ENCODE data around the gene GLYR1. TPM values are rescaled to one million over a fixed set of nuclear protein-coding genes. Genes with fewer than 3 reads are reported as not detected.

The GLYR1 gene
- total RNA-seq, 1 donor from 2014 or later = 42.7 TPM

GRCh38 chr16:4795828-4796572, 51.1 kb downstream of the GLYR1 start:
- Histone ChIP-seq H3K27me3 (ENCODE audit: control insufficient read depth, insufficient read depth, low read length) (no peaks in the 10 kb centered on the region), H3K4me3 (ENCODE audit: low read depth, low read length) (no peak overlapping the region), H3K36me3 (ENCODE audit: control insufficient read depth, insufficient read depth, low read length) (peaks cover 1% of the 10 kb centered on the region)
- no peak for TF ChIP-seq CTCF (IDR thresholded peaks at IDR 0.05; ENCODE audit: insufficient read depth, low read length, poor library complexity, severe bottlenecking)
- no peak for DNase-seq (ENCODE audit: low read depth)

- H3K27me3 ChIP-seq (ENCODE audit: control insufficient read depth, insufficient read depth, low read length) = no peaks in the 10 kb centered on the region
- no peak for TF ChIP-seq CTCF (IDR thresholded peaks at IDR 0.05; ENCODE audit: insufficient read depth, low read length, poor library complexity, severe bottlenecking)
- H3K4me3 ChIP-seq (ENCODE audit: low read depth, low read length) = no peak within 1 kb of the TSS
- no peak for DNase-seq (ENCODE audit: low read depth)
- H3K36me3 ChIP-seq (ENCODE audit: control insufficient read depth, insufficient read depth, low read length) = no peaks in the 10 kb centered on the region
Measured at GRCh38 chr16:4795181-4795827, 51.8 kb downstream of the GLYR1 start, which contains the start of gene SMIM22. SMIM22 (plus strand) TSS chr16:4795369; CDS start chr16:4795735, 366 bp downstream.

GRCh38 chr16:4792951-4793513, 54.1 kb downstream of the GLYR1 start:
- no peak for TF ChIP-seq CTCF (IDR thresholded peaks at IDR 0.05; ENCODE audit: insufficient read depth, low read length, poor library complexity, severe bottlenecking)
- DNase-seq (ENCODE audit: low read depth) = no peak

GRCh38 chr16:4790871-4791270, 56.2 kb downstream of the GLYR1 start:
- Histone ChIP-seq H3K36me3 (ENCODE audit: control insufficient read depth, insufficient read depth, low read length) (no peaks in the 10 kb centered on the region), H3K4me3 (ENCODE audit: low read depth, low read length) (no peak overlapping the region), H3K27me3 (ENCODE audit: control insufficient read depth, insufficient read depth, low read length) (no peaks in the 10 kb centered on the region)
- TF ChIP-seq CTCF (IDR thresholded peaks at IDR 0.05; ENCODE audit: insufficient read depth, low read length, poor library complexity, severe bottlenecking) = no peak
- DNase-seq (ENCODE audit: low read depth) = no peak

More at GRCh38 chr16:4792951-4793513, 54.1 kb downstream of the GLYR1 start:
- Histone ChIP-seq H3K36me3 (ENCODE audit: control insufficient read depth, insufficient read depth, low read length) (no peaks in the 10 kb centered on the region), H3K27me3 (ENCODE audit: control insufficient read depth, insufficient read depth, low read length) (no peaks in the 10 kb centered on the region), H3K4me3 (ENCODE audit: low read depth, low read length) (no peak overlapping the region)

- TF ChIP-seq CTCF (IDR thresholded peaks at IDR 0.05; ENCODE audit: insufficient read depth, low read length, poor library complexity, severe bottlenecking) = no peak
- DNase-seq (ENCODE audit: low read depth) = no peak
- no peaks in the 10 kb centered on the region for H3K27me3 ChIP-seq (ENCODE audit: control insufficient read depth, insufficient read depth, low read length)
- H3K36me3 ChIP-seq (ENCODE audit: control insufficient read depth, insufficient read depth, low read length) = no peaks in the 10 kb centered on the region
- H3K4me3 ChIP-seq (ENCODE audit: low read depth, low read length) = no peak overlapping the region
Measured at GRCh38 chr16:4790261-4790660, 56.8 kb downstream of the GLYR1 start.
